ENCODE measurements around the gene CCDC71. TPM values are rescaled to one million over a fixed set of nuclear protein-coding genes. Genes with fewer than 3 reads are reported as not detected.
A peak's percentile ranks its signal among the peaks of the same experiment; 100 is the strongest.

Gene CCDC71
- polyA plus RNA-seq, 4 donors = 23.4 to 34.1 (median 27.7) TPM

GRCh38 chr3:49171119-49171774 lies 5.1 kb upstream of the CCDC71 start, which contains the start of gene KLHDC8B:
Gene KLHDC8B, plus strand, starts transcription at chr3:49171598. Its CDS starts 1,172 bp downstream, at chr3:49172770.
- peak; percentile 70 to 86 (median 80) for DNase-seq (ENCODE audit: low read depth in 4 of 4, low spot score in 2 of 4)

- DNase-seq (ENCODE audit: low read depth in 4 of 4, low spot score in 2 of 4) = no peak
Observed at GRCh38 chr3:49170744-49171118, 4.6 kb upstream of the CCDC71 start.

- no peak for DNase-seq (ENCODE audit: low read depth in 4 of 4, low spot score in 2 of 4)
Observed at GRCh38 chr3:49166752-49167556, 823 bp upstream of the CCDC71 start.

GRCh38 chr3:49164983-49165720 lies 979 bp downstream of the CCDC71 start:
- DNase-seq (ENCODE audit: low read depth in 4 of 4, low spot score in 2 of 4) = no peak

GRCh38 chr3:49163609-49164008 lies 2.5 kb downstream of the CCDC71 start:
- no peak for DNase-seq (ENCODE audit: low read depth in 4 of 4, low spot score in 2 of 4)

- DNase-seq (ENCODE audit: low read depth in 4 of 4, low spot score in 2 of 4) = no peak
Observed at GRCh38 chr3:49162751-49163419, 3.2 kb downstream of the CCDC71 start.

- DNase-seq (ENCODE audit: low read depth in 4 of 4, low spot score in 2 of 4) = no peak
Observed at GRCh38 chr3:49161808-49162530, 4.2 kb downstream of the CCDC71 start.

GRCh38 chr3:49161197-49161596 lies 4.9 kb downstream of the CCDC71 start:
- no peak for DNase-seq (ENCODE audit: low read depth in 4 of 4, low spot score in 2 of 4)

GRCh38 chr3:49158792-49159191 lies 7.3 kb downstream of the CCDC71 start:
- no peak for DNase-seq (ENCODE audit: low read depth in 4 of 4, low spot score in 2 of 4)

GRCh38 chr3:49158103-49158709 lies 7.9 kb downstream of the CCDC71 start:
- no peak for DNase-seq (ENCODE audit: low read depth in 4 of 4, low spot score in 2 of 4)

- no peak for DNase-seq (ENCODE audit: low read depth in 4 of 4, low spot score in 2 of 4)
Observed at GRCh38 chr3:49157289-49157688, 8.8 kb downstream of the CCDC71 start.

- DNase-seq (ENCODE audit: low read depth in 4 of 4, low spot score in 2 of 4) = no peak
Observed at GRCh38 chr3:49153349-49153912, 12.7 kb downstream of the CCDC71 start.

GRCh38 chr3:49151610-49152009 lies 14.5 kb downstream of the CCDC71 start:
- no peak for DNase-seq (ENCODE audit: low read depth in 4 of 4, low spot score in 2 of 4)

GRCh38 chr3:49148159-49148558 lies 18.0 kb downstream of the CCDC71 start:
- no peak for DNase-seq (ENCODE audit: low read depth in 4 of 4, low spot score in 2 of 4)

- no peak for DNase-seq (ENCODE audit: low read depth in 4 of 4, low spot score in 2 of 4)
Observed at GRCh38 chr3:49140080-49140479, 26.1 kb downstream of the CCDC71 start.

GRCh38 chr3:49135499-49135898 lies 30.6 kb downstream of the CCDC71 start:
- DNase-seq (ENCODE audit: low read depth in 4 of 4, low spot score in 2 of 4) = no peak

- DNase-seq (ENCODE audit: low read depth in 4 of 4, low spot score in 2 of 4) = no peak
Observed at GRCh38 chr3:49134471-49135265, 31.5 kb downstream of the CCDC71 start.

GRCh38 chr3:49133226-49133951 lies 32.7 kb downstream of the CCDC71 start:
- peak; percentile 68 to 89 (median 85) for DNase-seq (ENCODE audit: low read depth in 4 of 4, low spot score in 2 of 4)
